ENCODE results near the gene BAD.
A peak's percentile ranks its signal among the peaks of the same experiment; 100 is the strongest.
"Not testable (repeated sequence)": the region's sequence is repeated elsewhere in the genome, so short reads cannot be mapped to it uniquely, and the experiment has no call there.

BAD gene

DNA sequence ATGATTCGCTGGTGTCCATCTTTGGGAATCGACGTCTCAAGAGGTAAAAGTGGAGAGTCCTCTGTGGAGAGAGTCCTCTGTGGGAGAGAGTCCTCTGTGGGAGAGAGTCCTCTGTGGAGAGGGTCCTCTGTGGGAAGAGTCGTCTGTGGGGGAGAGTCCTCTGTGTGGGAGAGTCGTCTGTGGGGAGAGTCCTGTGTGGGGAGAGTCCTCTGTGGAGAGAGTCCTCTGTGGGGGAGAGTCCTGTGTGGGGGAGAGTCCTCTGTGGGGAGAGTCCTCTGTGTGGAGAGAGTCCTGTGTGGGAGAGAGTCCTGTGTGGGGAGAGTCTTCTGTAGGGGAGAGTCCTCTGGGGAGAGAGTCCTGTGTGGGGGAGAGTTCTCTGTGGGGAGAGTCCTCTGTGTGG lies 36.6 kb upstream of the BAD start:
- Histone ChIP-seq H3K27ac (ENCODE audit: low read length) (peak overlapping the region; percentile 58), H3K27me3 (ENCODE audit: low read depth, low read length) (no peaks in the 10 kb centered on the region), H3K36me3 (ENCODE audit: control insufficient read depth in 1 of 2, insufficient read depth in 2 of 2, low read length in 2 of 2) (peaks cover 4 to 28% of the 10 kb centered on the region in 2 donors), H3K9me3 (ENCODE audit: control insufficient read depth in 1 of 2, low read length in 2 of 2) (no peaks in the 10 kb centered on the region), H3K4me3 (ENCODE audit: low read depth in 1 of 2, low read length in 2 of 2) (no peak overlapping the region), H3K4me1 (ENCODE audit: control insufficient read depth in 1 of 2, insufficient read depth in 2 of 2, low read length in 2 of 2) (peaks cover 0 to 21% of the 10 kb centered on the region in 2 donors)

DNA sequence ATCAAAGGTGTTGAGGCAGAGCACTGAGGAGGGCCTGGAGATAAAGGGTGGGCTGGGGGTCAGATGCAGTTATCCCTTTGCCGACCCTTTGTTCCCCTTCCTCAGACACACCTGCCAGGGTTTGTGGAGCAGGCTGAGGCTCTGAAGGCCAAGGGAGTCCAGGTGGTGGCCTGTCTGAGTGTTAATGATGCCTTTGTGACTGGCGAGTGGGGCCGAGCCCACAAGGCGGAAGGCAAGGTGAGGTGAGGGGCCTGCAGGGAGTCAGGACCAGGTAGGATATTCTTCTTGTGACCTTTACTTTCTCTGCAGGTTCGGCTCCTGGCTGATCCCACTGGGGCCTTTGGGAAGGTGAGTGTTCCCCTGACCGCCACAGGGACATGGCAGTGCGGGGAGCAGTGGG lies 36.1 kb upstream of the BAD start:
- H3K36me3 ChIP-seq (ENCODE audit: control insufficient read depth in 1 of 2, insufficient read depth in 2 of 2, low read length in 2 of 2), result peaks cover 4 to 33% of the 10 kb centered on the region in 2 donors
- H3K4me3 ChIP-seq (ENCODE audit: low read depth in 1 of 2, low read length in 2 of 2), result no peak overlapping the region
- no peak overlapping the region for H3K27ac ChIP-seq (ENCODE audit: low read length)
- H3K27me3 ChIP-seq (ENCODE audit: low read depth, low read length), result no peaks in the 10 kb centered on the region
- peaks cover 0 to 21% of the 10 kb centered on the region in 2 donors for H3K4me1 ChIP-seq (ENCODE audit: control insufficient read depth in 1 of 2, insufficient read depth in 2 of 2, low read length in 2 of 2)
- H3K9me3 ChIP-seq (ENCODE audit: control insufficient read depth in 1 of 2, low read length in 2 of 2), result no peaks in the 10 kb centered on the region

DNA sequence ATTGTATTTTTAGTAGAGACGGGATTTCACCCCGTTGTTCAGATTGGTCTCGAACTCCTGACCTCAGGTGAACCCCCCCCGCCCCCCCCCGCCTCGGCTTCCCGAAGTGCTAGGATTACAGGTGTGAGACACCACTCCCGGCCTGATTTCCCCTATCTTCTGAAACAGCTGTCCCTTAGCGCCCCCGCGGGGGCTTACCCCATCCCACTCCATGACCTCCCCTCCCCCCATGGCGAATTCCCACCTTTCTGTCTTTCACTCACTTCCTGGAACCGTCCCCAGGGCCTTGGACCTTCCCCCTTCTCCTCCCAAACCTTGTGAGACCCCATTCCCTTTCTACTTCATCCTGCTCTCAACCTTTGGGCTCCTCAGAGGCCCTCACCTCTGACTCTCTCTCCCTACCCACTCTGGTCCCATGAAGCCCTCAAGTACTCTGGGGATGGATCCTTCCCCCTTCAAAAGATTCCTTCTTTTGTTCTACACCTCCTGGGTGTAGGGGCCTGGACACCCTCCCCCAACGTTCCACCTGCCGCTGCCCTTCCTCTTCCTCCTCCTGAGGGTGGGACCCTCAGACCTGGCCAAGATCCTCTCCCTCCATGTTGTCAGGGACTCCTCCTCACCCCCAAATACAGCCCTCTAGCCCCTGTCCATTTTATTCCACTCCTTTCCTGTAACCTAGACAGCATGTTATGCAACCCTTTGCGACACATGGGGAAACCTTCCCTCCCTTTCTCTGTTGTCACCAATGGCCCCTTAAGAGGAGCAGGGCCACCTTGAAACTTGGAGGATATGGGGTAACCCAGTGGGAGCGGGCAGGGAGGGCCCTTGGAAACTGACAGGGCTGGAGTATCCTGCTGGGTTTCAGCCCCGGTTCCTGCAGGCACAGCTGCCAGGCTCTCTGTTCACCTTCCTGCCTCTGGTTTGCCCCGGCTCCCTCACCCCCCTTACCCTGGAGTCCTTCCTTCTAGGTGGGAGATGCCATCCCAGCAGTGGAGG lies 34.6 kb upstream of the BAD start:
- H3K4me3 ChIP-seq (ENCODE audit: low read depth in 1 of 2, low read length in 2 of 2), result peak overlapping the region; percentile 84 to 93
- peaks cover 0 to 21% of the 10 kb centered on the region in 2 donors for H3K4me1 ChIP-seq (ENCODE audit: control insufficient read depth in 1 of 2, insufficient read depth in 2 of 2, low read length in 2 of 2)
- peak overlapping the region; percentile 98 for H3K27ac ChIP-seq (ENCODE audit: low read length)
- H3K36me3 ChIP-seq (ENCODE audit: control insufficient read depth in 1 of 2, insufficient read depth in 2 of 2, low read length in 2 of 2), result peaks cover 9 to 47% of the 10 kb centered on the region in 2 donors
- no peaks in the 10 kb centered on the region for H3K27me3 ChIP-seq (ENCODE audit: low read depth, low read length)
- no peaks in the 10 kb centered on the region for H3K9me3 ChIP-seq (ENCODE audit: control insufficient read depth in 1 of 2, low read length in 2 of 2)

DNA sequence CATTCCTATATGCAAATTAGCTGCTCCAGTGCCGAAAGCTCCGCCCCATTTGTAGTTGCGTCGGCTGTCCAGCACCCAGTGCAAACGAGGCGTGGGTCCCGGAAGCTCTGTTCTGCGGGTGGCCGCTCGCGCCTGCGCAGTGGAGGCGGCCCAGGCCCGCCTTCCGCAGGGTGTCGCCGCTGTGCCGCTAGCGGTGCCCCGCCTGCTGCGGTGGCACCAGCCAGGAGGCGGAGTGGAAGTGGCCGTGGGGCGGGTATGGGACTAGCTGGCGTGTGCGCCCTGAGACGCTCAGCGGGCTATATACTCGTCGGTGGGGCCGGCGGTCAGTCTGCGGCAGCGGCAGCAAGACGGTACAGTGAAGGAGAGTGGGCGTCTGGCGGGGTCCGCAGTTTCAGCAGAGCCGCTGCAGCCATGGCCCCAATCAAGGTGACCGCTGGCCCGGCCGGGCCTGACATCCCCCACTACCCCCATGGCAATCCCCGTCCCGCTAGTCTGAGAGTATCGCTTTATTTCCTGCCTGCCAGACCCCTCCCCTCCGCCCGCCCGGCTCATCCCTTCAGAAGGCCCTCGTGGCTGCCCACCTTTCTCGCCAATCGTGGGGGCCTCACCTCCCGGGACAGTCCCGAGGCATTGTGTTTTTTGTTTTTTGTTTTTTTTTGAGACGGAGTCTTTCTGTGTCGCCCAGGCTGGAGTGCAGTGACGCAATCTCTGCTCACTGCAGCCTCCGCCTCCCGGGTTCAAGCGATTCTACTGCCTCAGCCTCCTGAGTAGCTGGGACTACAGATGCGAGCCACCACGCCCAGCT lies 33.7 kb upstream of the BAD start, which contains the start of gene PRDX5:
Gene PRDX5 (plus strand): TSS at position 161 of the 805 bp plus-strand sequence. CDS start 95 bp downstream, at position 256.
- peaks cover 9 to 48% of the 10 kb centered on the region in 2 donors for H3K36me3 ChIP-seq (ENCODE audit: control insufficient read depth in 1 of 2, insufficient read depth in 2 of 2, low read length in 2 of 2)
- no peaks in the 10 kb centered on the region for H3K9me3 ChIP-seq (ENCODE audit: control insufficient read depth in 1 of 2, low read length in 2 of 2)
- H3K4me3 ChIP-seq (ENCODE audit: low read depth in 1 of 2, low read length in 2 of 2), result peak within 1 kb of the TSS; percentile 84 to 93
- peaks cover 0 to 21% of the 10 kb centered on the region in 2 donors for H3K4me1 ChIP-seq (ENCODE audit: control insufficient read depth in 1 of 2, insufficient read depth in 2 of 2, low read length in 2 of 2)
- peak within 1 kb of the TSS; percentile 98 for H3K27ac ChIP-seq (ENCODE audit: low read length)
- H3K27me3 ChIP-seq (ENCODE audit: low read depth, low read length), result no peaks in the 10 kb centered on the region

DNA sequence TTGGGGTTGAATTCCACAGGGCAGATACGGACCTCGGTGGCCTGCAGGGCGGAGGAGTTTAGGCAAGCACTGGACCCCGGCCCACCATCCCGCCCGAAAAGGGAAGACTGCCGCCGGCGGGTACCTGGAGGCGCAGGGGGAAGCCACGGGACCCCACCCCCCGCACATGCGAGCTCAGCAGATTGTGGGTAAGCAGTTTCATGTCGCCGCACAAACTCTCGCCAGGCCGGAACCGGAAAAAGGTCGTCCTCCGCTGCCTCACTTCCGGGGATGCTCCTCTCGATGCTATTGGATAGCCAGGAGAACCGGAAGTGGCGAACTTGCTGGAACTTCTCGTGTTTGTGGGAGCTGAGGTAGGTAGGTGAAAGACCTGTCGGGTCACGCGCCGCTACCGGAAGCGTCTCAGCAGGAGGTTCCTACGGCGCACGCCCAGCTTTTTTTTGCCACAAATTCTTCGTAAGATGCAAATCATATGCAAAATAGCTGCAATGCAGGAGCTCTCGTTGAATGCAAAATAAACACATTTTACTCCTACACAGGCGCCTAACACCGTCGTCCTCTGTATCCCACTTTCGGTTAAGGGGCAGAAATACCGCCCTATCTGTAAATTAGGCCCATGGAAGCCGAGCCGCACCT lies 33.0 kb upstream of the BAD start, which contains the start of gene TRMT112:
Gene TRMT112 (minus strand): TSS at position 235 of the 636 bp plus-strand sequence. CDS start 33 bp downstream, at position 202.
- Histone ChIP-seq H3K4me1 (ENCODE audit: control insufficient read depth in 1 of 2, insufficient read depth in 2 of 2, low read length in 2 of 2) (peaks cover 0 to 21% of the 10 kb centered on the region in 2 donors), H3K9me3 (ENCODE audit: control insufficient read depth in 1 of 2, low read length in 2 of 2) (no peaks in the 10 kb centered on the region), H3K27me3 (ENCODE audit: low read depth, low read length) (no peaks in the 10 kb centered on the region), H3K27ac (ENCODE audit: low read length) (peak within 1 kb of the TSS; percentile 98), H3K4me3 (ENCODE audit: low read depth in 1 of 2, low read length in 2 of 2) (peak within 1 kb of the TSS; percentile 84 to 93), H3K36me3 (ENCODE audit: control insufficient read depth in 1 of 2, insufficient read depth in 2 of 2, low read length in 2 of 2) (peaks cover 11 to 41% of the 10 kb centered on the region in 2 donors)

DNA sequence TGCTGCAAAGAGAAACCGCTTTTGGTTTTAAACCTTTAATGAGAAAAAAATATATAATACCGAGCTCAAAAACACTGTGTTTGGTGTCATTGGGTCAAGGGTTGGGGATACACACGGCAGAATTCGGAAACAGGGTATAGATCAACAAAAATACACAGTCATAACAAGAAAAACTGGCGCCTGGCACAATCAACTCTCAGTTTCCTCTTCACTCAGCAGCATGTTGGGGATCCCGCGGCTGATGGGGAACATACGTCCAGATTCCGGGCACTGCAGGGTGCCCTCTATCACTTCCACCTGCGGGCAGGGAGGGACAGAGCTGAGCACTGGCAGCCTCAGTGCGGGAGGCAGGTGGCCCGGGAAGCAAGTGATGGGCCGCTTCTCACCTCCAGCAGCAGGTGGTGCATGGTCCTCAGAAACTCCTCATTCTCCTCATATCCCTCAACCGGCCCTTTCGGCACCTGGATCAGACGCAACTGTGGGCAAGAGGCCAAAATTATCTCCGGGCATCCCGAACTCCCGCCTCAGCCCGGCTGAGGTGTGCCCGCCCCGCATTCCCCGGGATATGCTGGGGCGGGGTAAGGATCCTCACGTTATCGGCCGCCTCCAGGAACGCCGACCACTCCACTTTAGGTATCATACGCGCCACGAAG lies 32.3 kb upstream of the BAD start:
- H3K27ac ChIP-seq (ENCODE audit: low read length), result peak overlapping the region; percentile 98
- H3K4me3 ChIP-seq (ENCODE audit: low read depth in 1 of 2, low read length in 2 of 2), result peak overlapping the region; percentile 84 to 93
- H3K9me3 ChIP-seq (ENCODE audit: control insufficient read depth in 1 of 2, low read length in 2 of 2), result no peaks in the 10 kb centered on the region
- H3K27me3 ChIP-seq (ENCODE audit: low read depth, low read length), result no peaks in the 10 kb centered on the region
- peaks cover 0 to 21% of the 10 kb centered on the region in 2 donors for H3K4me1 ChIP-seq (ENCODE audit: control insufficient read depth in 1 of 2, insufficient read depth in 2 of 2, low read length in 2 of 2)
- peaks cover 8 to 37% of the 10 kb centered on the region in 2 donors for H3K36me3 ChIP-seq (ENCODE audit: control insufficient read depth in 1 of 2, insufficient read depth in 2 of 2, low read length in 2 of 2)

DNA sequence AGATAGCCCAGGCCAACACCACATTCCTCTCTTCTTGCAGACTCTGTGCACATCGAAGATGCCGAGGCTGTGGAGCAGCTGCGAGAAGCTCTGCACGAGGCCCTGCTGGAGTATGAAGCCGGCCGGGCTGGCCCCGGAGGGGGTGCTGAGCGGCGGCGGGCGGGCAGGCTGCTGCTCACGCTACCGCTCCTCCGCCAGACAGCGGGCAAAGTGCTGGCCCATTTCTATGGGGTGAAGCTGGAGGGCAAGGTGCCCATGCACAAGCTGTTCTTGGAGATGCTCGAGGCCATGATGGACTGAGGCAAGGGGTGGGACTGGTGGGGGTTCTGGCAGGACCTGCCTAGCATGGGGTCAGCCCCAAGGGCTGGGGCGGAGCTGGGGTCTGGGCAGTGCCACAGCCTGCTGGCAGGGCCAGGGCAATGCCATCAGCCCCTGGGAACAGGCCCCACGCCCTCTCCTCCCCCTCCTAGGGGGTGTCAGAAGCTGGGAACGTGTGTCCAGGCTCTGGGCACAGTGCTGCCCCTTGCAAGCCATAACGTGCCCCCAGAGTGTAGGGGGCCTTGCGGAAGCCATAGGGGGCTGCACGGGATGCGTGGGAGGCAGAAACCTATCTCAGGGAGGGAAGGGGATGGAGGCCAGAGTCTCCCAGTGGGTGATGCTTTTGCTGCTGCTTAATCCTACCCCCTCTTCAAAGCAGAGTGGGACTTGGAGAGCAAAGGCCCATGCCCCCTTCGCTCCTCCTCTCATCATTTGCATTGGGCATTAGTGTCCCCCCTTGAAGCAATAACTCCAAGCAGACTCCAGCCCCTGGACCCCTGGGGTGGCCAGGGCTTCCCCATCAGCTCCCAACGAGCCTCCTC lies 31.4 kb upstream of the BAD start:
- H3K4me3 ChIP-seq (ENCODE audit: low read depth in 1 of 2, low read length in 2 of 2), result peak overlapping the region in 1 of 2 donors; percentile 93
- peaks cover 0 to 21% of the 10 kb centered on the region in 2 donors for H3K4me1 ChIP-seq (ENCODE audit: control insufficient read depth in 1 of 2, insufficient read depth in 2 of 2, low read length in 2 of 2)
- H3K27me3 ChIP-seq (ENCODE audit: low read depth, low read length); H3K27ac ChIP-seq (ENCODE audit: low read length); H3K9me3 ChIP-seq (ENCODE audit: control insufficient read depth in 1 of 2, low read length in 2 of 2): not testable (repeated sequence)
- H3K36me3 ChIP-seq (ENCODE audit: control insufficient read depth in 1 of 2, insufficient read depth in 2 of 2, low read length in 2 of 2), result peaks cover 8 to 31% of the 10 kb centered on the region in 2 donors

DNA sequence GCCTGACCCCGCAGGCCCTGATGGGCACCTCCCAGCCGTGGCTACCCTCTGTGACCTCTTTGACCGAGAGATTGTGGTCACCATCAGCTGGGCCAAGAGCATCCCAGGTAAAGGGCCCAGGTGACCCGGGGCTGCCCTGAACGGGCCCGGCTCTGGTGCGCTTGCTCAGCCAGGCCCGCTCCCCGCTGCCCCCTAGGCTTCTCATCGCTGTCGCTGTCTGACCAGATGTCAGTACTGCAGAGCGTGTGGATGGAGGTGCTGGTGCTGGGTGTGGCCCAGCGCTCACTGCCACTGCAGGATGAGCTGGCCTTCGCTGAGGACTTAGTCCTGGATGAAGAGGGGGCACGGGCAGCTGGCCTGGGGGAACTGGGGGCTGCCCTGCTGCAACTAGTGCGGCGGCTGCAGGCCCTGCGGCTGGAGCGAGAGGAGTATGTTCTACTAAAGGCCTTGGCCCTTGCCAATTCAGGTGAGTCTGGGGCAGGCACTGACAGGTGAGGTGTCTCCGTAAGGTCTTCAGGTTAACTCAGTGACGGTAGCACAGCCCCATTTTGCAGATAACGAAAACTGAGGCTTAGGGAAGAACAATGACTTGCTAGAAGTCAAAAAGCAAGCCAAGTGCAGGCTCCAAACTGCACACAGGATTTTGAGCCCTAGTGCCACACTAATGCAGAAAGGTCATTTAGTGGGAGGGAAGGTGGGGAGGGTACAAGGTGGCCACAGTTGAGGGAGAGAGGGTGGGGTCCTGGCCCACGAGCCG lies 30.5 kb upstream of the BAD start:
- Histone ChIP-seq H3K9me3 (ENCODE audit: control insufficient read depth in 1 of 2, low read length in 2 of 2) (no peaks in the 10 kb centered on the region), H3K36me3 (ENCODE audit: control insufficient read depth in 1 of 2, insufficient read depth in 2 of 2, low read length in 2 of 2) (peaks cover 8 to 27% of the 10 kb centered on the region in 2 donors), H3K4me1 (ENCODE audit: control insufficient read depth in 1 of 2, insufficient read depth in 2 of 2, low read length in 2 of 2) (peaks cover 0 to 21% of the 10 kb centered on the region in 2 donors), H3K4me3 (ENCODE audit: low read depth in 1 of 2, low read length in 2 of 2) (no peak overlapping the region), H3K27ac (ENCODE audit: low read length) (no peak overlapping the region), H3K27me3 (ENCODE audit: low read depth, low read length) (no peaks in the 10 kb centered on the region)

DNA sequence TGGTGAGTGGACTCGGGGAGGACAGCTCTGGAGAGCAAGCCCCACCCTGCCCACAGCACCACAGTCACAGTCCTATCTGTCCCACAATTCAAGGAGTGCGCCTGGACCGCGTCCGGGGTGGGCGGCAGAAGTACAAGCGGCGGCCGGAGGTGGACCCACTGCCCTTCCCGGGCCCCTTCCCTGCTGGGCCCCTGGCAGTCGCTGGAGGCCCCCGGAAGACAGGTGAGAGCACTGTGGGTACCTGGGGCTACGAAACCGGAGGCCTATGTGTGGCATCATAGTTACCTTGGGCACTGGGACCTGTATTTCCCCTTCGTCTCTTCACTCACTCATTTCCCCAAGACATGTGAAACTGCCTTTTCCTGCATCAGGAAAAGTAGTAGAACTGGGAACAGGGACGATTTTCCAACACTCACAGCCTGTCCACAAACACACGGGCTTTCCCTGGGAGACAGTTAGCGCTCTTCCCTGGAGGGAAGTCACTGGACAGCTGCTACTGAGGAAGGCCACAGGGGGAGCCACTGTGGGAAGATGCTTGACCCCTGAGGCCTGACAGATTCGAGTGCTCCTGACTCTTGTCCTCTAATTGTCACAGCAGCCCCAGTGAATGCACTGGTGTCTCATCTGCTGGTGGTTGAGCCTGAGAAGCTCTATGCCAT lies 29.8 kb upstream of the BAD start:
- Histone ChIP-seq H3K4me1 (ENCODE audit: control insufficient read depth in 1 of 2, insufficient read depth in 2 of 2, low read length in 2 of 2) (peaks cover 0 to 17% of the 10 kb centered on the region in 2 donors), H3K4me3 (ENCODE audit: low read depth in 1 of 2, low read length in 2 of 2) (peak overlapping the region in 1 of 2 donors; percentile 8), H3K27me3 (ENCODE audit: low read depth, low read length) (no peaks in the 10 kb centered on the region), H3K27ac (ENCODE audit: low read length) (no peak overlapping the region), H3K9me3 (ENCODE audit: control insufficient read depth in 1 of 2, low read length in 2 of 2) (no peaks in the 10 kb centered on the region), H3K36me3 (ENCODE audit: control insufficient read depth in 1 of 2, insufficient read depth in 2 of 2, low read length in 2 of 2) (peaks cover 8 to 27% of the 10 kb centered on the region in 2 donors)
